ENCODE measurements around the gene FCMR.
A peak's percentile ranks its signal among the peaks of the same experiment; 100 is the strongest.

The FCMR gene, protein sequence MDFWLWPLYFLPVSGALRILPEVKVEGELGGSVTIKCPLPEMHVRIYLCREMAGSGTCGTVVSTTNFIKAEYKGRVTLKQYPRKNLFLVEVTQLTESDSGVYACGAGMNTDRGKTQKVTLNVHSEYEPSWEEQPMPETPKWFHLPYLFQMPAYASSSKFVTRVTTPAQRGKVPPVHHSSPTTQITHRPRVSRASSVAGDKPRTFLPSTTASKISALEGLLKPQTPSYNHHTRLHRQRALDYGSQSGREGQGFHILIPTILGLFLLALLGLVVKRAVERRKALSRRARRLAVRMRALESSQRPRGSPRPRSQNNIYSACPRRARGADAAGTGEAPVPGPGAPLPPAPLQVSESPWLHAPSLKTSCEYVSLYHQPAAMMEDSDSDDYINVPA
- 35.7 to 96.9 (median 52.2) reads per million in 4 experiments for total RNA-seq

GRCh38 chr1:206921772-206922265, at the start of gene FCMR:
Gene FCMR, minus strand, starts transcription at chr1:206921941. Its CDS starts 87 bp downstream, at chr1:206921854.
- DNase-seq = peak; percentile 9

- no peak for DNase-seq
Measured at GRCh38 chr1:206971029-206971655, 49.4 kb upstream of the FCMR start.

GRCh38 chr1:206970446-206970845, 48.7 kb upstream of the FCMR start, which contains the start of gene FCAMR:
Gene FCAMR, minus strand, starts transcription at chr1:206970460. Its CDS starts 335 bp downstream, at chr1:206970125.
- no peak for DNase-seq

GRCh38 chr1:206969090-206969489, 47.3 kb upstream of the FCMR start:
- DNase-seq = no peak

DNA sequence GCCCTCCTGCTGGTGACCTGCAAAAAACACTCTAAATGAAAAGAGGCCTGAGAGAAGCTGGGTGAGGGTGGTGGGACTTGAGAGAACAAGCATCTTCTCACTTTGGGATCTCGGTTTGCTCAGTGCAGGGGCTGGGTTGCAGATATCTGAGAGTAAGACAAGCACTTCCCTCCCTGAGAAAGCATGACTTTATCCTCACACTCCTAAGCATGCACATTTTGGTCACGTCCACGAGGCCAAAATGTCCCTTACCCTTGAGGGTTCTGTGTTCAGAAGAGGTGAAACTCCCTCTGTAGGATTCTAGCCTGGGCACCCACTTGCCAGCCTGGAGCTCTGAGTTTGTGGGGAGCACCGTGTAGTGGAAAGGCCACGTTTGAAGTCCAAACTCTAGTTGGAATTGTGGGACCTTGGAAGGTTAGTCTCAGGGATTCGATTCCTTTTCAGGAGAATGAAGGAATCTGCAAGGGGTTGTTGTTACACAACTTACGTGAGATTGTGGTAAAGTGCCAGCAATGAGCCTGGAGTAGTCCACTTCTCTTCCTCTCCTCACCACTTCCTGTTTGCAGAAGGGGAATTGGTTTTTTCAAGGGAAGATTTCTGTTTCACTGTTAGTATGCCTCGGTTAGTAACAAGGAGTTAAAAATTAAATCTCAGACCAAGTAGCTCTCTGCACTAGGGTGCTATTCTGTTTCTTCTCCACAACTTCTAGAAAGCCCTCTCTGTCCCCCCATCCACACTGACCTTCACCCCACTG, 45.5 kb upstream of the FCMR start:
- DNase-seq = no peak

DNA sequence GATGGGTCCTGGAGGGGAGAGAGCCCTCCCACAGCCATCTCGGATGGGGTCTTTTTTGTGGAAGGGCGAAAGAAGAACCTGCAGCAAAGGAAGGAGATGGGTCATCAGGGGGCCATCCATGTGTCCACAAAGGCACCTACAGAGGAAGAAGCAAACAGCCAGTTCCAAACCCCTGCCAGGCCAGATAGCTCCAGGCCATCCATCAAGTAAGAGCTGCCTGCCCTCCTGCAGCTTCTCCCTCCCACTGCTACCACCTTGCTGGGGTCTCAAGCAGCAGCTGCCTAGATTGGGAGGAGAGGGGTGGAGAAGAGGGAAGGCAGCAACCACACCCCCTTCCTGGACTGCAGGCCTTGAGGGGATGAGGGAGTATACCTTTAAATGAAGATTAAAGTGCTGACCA, 44.0 kb upstream of the FCMR start:
- DNase-seq = no peak

DNA sequence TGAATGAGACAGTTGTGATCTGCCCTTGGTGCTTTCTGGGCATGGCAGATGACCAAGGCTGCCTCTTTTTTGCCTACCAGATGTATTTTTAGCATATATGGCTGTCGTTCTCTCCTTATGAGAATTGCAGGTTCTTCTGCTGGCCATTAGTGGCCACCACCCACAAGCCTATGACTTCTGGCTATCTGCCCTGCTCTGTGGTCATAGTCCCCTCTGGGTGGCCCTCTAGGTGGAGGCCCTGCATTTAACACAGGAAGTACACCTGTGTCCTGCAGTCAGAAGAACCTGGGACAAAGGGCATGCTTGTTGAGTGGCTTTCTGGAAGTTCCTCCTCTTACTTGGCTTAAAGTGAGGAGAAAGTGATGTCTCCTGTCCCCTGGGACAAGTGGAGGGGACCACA, 42.0 kb upstream of the FCMR start:
- no peak for DNase-seq

DNA sequence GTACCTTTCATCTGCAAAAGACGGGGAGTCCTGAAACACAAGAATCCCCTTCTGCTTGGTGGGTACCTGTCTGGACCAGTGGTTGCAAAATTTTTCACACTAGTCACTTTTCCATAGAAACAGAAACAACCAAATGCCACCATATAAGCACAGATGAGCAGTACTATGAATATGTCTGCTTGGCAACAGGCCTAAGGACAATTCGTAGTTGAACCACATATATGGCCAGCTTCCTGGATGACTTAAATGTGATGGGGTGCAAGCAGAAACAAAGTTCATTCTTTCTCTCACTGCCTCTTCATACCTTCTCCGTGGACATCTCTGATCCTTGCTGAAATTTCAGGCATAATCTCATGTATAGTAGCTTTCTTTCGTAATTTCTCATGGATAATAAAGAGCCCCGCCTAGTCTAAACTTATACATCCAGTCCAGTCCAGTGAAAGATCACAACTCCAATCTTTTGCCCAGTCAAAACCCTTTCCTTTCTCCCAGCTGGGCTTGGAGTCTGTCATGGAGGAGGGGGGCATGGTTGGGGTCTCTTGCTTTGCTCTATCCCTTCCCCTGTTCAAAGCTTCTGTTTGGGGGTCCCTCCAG, 41.5 kb upstream of the FCMR start:
- no peak for DNase-seq

DNA sequence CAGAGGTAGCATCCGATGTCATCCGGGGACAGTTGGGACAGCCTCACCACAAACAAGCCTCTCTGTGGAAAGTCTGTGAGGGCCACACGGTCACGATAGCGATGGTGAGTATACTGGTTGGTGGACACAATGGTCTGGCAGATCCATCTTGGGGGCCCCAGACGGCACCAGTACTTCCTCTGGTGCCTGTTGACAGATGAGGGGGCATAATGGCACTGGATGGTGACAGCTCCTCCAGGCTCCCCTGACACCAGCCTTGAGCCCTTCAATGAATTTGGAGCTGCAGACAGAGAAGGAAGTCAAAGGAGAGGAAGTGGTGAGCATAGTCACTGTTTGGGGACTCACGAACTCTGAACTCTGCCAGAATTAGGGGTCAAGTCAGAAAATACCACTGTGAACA, 40.5 kb upstream of the FCMR start:
- no peak for DNase-seq

DNA sequence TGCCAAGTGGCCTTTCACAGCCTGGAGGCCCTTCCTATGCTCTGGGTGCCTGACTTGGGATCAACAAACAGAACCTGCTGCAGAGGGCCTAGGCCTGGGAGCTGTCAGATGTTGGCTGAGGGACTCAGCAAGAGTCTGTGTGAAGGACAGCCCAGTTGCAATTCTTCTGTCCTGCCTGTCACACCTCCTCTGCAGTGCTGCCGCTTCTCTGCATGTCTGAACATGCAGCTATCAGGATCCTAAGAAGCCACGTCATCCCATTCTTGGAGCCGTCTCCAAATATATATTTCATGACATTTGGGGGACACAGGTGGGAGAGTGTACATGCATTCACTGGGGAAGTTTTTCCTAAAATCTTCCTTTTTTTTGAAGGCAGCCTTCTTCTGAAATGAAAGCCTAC, 39.9 kb upstream of the FCMR start:
- DNase-seq = no peak

- no peak for DNase-seq
Measured at GRCh38 chr1:206960676-206961386, 39.1 kb upstream of the FCMR start.

DNA sequence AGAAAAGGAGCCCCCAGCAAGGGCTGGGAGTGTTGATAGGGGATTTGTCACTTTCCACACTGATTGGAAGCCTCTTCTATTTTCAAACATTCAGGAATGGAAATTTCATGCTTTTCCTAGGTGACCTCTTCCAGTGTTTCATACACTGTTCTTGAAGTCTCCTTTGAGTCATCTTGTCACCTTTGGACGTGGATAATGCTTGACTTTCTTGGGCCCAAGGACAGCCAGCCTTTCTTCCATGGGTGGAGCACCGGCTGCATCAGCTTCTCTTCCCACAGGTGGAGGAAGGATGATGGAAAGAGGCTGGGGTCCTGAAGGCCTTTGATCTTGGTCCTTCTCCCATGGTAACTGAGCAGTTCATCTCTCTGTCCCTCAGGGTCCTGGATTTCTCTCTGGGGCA, 36.4 kb upstream of the FCMR start:
- DNase-seq = no peak

DNA sequence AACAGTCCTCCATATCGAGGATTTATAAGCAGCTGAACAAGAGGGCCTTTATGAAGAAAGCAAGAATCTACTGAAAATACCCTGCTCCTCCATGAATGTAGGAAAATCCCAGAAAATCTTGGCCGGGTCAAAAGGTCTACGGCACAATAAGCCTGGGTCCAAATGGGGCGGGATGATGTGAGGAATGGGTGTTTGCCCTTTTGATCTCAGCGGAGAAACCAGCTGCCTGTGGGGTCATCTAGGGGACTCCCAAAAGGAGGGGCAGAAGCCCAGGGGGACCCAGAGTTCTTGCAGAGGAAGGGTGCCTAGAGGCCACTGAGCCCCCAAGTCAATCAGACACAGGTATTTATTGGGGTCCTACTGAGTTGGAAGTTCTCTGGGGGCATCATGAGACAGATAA, 35.9 kb upstream of the FCMR start:
- DNase-seq = no peak

DNA sequence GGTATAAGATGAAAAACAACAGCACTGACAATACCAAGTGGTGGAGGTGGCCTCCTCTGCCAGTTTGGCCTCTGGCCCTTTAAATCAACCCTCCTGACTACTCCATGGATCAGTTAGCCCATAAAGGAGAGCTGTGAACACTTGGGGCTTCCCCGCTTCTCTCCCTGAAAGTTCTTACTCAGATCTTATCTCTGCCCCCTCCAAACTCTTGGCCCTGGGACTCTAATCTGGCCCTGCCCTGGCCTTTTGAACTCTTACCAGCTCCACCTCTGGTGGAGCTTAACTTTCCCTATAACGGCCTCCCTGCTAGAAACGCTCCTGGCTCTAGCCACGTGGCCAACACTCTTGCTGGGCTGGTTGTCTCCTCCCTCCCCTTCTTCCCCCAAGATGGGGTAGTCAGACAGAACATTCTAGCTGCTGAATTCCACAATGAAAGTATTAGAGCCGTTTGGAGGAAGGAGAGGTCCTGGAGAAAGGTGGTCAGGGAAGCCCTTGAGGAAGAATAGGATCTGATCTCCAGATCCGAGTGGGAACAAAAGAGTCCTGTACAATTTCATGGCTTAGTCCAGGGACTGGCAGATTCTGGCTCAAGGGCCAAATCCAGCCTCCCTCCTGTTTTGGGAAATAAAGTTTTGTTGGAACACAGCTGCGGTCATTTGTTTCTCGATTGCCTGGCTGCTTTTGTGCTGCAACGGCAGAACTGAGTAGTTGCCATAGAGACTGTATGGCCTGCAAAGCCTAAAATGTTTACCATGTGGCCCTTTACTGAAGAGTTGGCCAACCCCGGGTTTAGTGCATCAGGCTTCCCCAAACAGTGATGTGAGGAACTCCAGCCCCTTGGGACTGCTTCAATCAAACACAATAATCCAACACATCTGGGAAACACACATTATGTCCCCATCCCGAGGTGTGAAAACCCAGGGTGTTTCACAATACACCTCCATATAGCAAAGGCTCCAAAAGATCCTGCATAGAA, 34.0 kb upstream of the FCMR start:
- DNase-seq = no peak

DNA sequence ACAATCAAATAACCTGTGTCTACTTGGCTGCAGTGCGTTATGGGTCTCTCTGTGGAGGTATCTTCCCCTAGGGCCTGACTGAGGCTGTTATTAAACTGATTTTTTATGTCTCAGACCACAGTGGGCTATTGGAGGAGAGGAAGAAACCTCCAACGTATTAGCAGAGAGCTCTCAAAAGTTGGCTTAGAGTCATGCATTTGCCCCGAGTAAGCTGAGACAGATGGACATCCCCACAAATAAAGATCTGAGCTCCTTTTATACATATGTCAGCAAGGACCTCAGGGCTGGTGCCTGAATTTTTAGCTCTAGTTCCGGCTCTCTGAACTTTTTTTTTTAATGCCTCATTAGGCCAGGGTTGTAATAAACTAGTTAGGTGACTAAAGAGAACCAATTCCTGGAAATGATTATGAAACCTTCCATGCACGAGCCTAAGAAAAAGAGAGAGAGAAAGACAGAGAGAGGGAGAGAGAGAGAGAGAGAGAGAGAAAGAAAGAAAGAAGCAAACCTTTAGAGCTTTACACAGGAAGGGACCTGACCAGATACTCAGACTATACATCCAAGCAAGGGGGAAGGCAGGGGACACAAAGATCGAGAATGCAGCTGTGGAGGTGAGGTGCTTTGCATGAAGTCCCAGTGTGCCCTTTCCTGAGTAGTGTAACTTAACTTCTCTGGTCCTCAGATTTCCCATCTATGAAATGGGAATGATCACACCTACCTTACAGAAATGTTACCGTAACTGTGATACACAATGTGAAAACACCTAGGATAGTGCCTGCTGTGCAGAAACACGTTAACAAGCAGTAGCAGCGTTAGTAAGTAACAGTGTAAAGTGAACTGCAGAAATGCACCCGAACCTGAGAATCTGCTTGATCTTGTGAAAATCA, 33.0 kb upstream of the FCMR start:
- DNase-seq = no peak

DNA sequence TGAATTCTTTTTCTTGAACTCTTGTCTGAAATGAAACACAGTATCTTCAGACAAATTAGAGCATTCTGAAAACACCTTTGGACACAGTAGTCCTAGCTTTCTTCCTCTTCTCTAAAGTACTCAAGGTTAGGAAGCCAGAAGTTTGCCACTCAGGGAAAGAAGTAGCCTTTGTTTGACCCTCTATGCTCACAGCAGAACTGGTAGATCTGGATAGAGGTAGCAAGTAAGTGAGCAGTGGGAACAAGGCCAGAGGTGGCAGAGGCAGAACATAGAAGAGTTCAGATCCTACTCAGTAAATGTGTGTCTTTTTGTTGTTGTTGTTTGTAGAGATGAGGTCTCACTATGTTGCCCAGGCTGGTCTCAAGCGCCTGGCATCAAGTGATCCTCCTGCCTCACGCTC, 31.9 kb upstream of the FCMR start:
- no peak for DNase-seq

GRCh38 chr1:206953126-206953525, 31.4 kb upstream of the FCMR start:
- DNase-seq = no peak

GRCh38 chr1:206952171-206952570, 30.4 kb upstream of the FCMR start:
- DNase-seq = no peak

GRCh38 chr1:206951318-206952100, 29.8 kb upstream of the FCMR start:
- DNase-seq = no peak
